GM23338 (cell line): ENCODE measurements around the gene CLEC4G.

Source experiments
- CTCF ChIP-seq, 2 experiments: fragments of 200-600 bp in 1 of 2; sonication (generic) in 1 of 2; conservative IDR thresholded peaks; 2 replicates each; pipeline versions ENCODE4 v1.5.1 to v1.6.1; 2016 to 2017; ENCODE audit warnings: antibody characterized with exemption in 2 of 2, low read depth in 2 of 2, mild to moderate bottlenecking in 2 of 2, moderate library complexity in 1 of 2
- EZH2 ChIP-seq: fragments of 200-600 bp; sonication (generic); IDR thresholded peaks from one replicate; pipeline ENCODE4 v1.8.0; 2017; ENCODE audit warnings: antibody characterized with exemption, mild to moderate bottlenecking, low read depth; ENCODE audit not compliant: unreplicated experiment
- POLR2AphosphoS5 ChIP-seq: IDR thresholded peaks from 2 replicates; pipeline ENCODE4 v1.6.1; 2016; ENCODE audit warnings: antibody characterized with exemption, low read depth
- REST ChIP-seq: IDR thresholded peaks from one replicate; pipeline ENCODE4 v1.6.1; 2018; ENCODE audit warnings: antibody characterized with exemption; ENCODE audit not compliant: unreplicated experiment

DNA sequence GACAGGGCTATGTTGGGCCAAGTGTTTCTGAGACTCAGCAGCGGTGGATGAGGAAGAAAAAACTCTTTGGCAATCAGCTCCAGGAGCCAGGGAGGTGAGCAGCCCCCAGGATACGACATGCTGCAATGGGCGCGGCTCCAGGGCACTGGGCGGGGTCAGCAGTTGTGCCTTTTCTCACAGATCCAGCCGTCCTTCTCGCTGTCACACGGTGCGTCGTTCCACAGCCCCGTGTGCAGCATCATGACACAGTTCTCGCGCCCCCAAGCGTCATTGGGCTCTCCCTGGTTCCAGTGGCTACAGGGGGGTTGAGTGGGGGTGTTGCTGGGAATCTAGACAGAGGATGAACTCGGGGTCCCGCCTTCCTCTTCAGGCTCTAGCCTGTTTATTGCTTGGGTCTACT, 2.7 kb downstream of the CLEC4G start:
- no peak for TF ChIP-seq CTCF (conservative IDR thresholded peaks at IDR 0.05; ENCODE audit: low read depth in 2 of 2)
- TF ChIP-seq REST: no peak
- TF ChIP-seq EZH2: no peak
- no peak for TF ChIP-seq POLR2AphosphoS5
